Hepatocyte (in vitro differentiated cells): Measurements from ENCODE around the gene SDF2L1.
"Not testable (repeated sequence)": the region's sequence is repeated elsewhere in the genome, so short reads cannot be mapped to it uniquely, and the experiment has no call there.

ENCODE experiments used
- EZH2 ChIP-seq: fragments of 200-600 bp; sonication (generic); IDR thresholded peaks from 2 replicates; pipeline ENCODE4 v1.6.1; 2016; ENCODE audit warnings: antibody characterized with exemption, mild to moderate bottlenecking, borderline replicate concordance
- TF ChIP-seq, protein P1 (sequence below): fragments of 200-600 bp; sonication (generic); IDR thresholded peaks from 2 replicates; pipeline ENCODE4 v1.5.1; 2016; ENCODE audit warnings: antibody characterized with exemption, mild to moderate bottlenecking; ENCODE audit not compliant: poor library complexity

DNA sequence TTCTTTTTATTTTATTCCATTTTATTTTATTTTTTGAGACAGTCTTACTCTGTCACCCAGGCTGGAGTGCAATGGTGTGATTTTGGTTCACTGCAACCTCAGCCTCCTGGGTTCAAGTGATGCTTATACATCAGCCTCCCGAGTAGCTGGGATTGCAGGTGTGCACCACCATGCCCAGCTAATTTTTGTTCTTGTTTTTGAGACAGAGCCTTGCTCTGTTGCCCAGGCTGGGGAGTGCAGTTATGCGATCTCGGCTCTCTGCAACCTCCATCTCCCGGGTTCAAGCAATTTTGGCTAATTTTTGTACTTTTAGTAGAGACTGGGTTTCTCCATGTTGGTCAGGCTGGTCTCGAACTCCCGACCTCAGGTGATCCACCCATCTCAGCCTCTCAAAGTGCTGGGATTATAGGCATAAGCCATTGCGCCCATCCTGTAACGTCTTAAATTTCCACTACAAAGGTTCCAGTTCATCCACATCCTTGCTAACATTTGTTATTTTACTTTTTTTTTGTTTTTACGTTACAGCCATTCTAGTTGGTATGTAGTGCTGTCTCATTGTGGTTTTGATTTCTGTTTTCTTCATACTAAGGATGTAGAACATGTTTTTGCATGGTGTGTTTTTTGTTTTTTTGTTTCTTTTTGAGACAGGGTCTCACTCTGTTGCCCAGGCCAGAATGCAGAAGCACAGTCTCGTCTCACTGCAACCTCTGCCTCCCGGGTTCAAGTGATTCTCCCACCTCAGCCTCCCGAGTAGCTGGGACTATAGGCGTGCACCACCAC is 45.6 kb upstream of the SDF2L1 start:
- TF ChIP-seq, protein P1, sequence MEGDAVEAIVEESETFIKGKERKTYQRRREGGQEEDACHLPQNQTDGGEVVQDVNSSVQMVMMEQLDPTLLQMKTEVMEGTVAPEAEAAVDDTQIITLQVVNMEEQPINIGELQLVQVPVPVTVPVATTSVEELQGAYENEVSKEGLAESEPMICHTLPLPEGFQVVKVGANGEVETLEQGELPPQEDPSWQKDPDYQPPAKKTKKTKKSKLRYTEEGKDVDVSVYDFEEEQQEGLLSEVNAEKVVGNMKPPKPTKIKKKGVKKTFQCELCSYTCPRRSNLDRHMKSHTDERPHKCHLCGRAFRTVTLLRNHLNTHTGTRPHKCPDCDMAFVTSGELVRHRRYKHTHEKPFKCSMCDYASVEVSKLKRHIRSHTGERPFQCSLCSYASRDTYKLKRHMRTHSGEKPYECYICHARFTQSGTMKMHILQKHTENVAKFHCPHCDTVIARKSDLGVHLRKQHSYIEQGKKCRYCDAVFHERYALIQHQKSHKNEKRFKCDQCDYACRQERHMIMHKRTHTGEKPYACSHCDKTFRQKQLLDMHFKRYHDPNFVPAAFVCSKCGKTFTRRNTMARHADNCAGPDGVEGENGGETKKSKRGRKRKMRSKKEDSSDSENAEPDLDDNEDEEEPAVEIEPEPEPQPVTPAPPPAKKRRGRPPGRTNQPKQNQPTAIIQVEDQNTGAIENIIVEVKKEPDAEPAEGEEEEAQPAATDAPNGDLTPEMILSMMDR: not testable (repeated sequence)
- not testable (repeated sequence) for TF ChIP-seq EZH2
